Muscle of arm (tissue), 12 donors: ENCODE results near the gene SELENOS. TPM values are rescaled to one million over a fixed set of nuclear protein-coding genes. Genes with fewer than 3 reads are reported as not detected.
"Not testable (repeated sequence)": the region's sequence is repeated elsewhere in the genome, so short reads cannot be mapped to it uniquely, and the experiment has no call there.

Source experiments
- DNase-seq: peaks from one replicate; pipeline ENCODE4 v3.0.0-alpha.2; 2013
- polyA plus RNA-seq, 12 donors: library from polyadenylated mRNA; unstranded; fragments of 120-200 nt; gene quantifications; one replicate each; pipeline ENCODE4 v1.2.1, GENCODE V29; 2013; ENCODE audit not compliant: insufficient read length in 12 of 12

Gene SELENOS
- polyA plus RNA-seq, 12 donors: 31.7 to 67.5 (median 38.2) TPM; not detected in 1

DNA sequence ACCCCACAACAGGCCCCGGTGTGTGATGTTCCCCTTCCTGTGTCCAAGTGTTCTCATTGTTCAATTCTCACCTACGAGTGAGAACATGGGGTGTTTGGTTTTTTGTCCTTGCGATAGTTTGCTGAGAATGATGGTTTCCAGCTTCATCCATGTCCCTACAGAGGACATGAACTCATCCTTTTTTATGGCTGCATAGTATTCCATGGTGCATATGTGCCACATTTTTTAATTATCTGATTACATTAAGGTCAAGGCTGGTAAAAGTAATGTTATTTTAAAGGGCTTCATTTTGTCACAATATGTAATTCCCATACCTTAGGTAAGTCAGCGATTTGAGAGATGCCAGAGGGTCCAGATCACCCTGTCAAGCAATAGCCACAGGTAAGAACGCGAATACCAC, 10.1 kb upstream of the SELENOS start:
- DNase-seq: not testable (repeated sequence)

DNA sequence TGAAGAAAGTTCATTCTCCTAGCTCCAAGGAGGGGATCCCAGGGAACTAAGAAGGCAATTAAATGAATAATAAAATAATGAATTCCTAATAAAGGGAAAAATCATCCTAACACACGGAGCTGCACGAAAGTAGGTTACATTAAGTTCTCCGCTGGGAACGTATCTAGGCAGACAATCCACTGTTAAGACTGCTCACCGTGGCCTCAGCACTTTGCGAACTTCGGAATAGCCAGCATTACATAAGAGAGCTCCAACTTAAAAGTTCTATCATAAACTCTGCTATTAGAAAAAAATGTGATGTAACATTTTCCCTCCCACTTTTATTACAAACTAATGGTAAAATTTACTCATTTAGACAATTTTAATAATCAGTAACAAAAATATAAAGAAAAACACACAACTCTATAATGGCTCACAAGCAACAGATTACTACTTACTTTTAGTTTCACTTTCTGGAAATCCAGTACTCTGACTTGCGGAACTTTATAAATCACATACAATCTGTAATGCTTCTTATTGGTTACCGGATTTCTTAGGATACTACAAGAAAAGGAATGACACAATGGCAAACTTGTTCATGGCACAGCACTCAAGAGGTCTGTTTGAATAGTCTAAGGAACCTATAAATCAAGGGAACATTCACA, 9.3 kb upstream of the SELENOS start:
- DNase-seq: no peak

GRCh38 chr15:101283931-101284330, 6.6 kb upstream of the SELENOS start:
- no peak for DNase-seq

GRCh38 chr15:101280007-101280406, 2.7 kb upstream of the SELENOS start:
- DNase-seq: no peak

DNA sequence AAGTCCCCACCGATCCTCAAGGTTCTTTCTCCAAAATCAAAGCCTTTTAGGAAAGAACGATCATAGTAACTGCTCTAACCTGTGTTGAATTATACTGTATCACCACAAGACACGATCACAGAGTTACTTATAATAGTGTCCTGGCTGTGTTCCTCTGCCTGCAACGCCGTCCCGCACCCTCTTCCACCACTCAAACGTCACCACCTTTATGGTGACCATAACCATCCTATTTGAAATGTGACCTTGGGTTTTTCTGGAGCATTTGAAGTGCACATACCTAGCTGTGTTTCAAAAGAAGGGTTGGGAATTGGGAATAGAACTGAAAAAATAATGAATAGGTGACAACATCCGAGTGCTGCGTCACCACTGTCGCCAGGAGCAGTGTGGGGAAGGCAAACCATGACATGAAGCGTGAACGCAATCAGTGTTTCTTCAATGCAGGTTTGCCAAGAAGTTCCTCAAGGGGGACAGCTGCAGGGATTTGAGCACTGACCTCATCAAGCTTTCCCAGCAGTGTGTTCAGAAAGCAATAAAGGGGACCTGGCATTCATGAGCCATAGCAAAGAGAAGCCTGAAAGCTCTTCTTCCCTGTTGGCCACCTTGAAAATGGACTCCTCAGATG, 769 bp upstream of the SELENOS start:
- DNase-seq: no peak

- no peak for DNase-seq
Observed at GRCh38 chr15:101276501-101277037, 716 bp downstream of the SELENOS start.

DNA sequence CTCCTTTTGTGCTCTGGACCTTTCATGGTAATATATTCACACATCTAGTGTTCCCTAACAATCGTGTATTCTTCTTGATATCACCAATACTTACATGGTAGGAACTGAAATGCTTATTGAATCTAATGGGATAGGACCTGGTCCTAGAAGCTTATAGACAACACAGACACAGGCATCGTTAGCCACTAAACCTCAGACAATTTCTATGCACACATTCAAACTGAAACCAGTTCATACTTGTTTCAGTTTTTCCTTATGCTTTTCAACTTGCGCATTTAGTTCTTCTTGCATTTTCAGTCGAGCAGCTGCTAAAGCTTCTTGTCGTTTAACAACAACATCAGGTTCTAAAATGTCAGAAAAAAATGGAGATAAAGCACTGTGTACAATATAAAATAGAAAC, 2.3 kb downstream of the SELENOS start:
- DNase-seq: no peak

- DNase-seq: no peak
Observed at GRCh38 chr15:101273534-101273933, 3.8 kb downstream of the SELENOS start.

DNA sequence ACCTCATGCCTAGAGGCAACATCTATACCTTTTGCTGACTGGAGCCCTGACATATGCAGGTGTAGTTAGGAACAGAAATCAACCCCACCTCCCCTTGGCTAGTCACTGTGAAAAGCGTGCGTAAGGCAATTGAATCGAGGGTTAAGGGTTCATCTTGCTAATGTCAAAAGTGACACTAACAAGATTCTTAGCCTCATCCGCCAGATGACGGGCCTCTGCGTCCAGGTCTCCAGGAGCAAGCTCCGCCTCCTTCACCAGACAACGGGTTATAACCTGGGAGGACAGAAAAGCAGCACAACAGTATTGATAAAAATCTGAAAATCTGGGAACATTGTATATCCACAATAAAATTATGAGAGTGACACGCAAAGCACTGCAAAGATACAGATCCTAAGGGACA, 4.7 kb downstream of the SELENOS start:
- no peak for DNase-seq

DNA sequence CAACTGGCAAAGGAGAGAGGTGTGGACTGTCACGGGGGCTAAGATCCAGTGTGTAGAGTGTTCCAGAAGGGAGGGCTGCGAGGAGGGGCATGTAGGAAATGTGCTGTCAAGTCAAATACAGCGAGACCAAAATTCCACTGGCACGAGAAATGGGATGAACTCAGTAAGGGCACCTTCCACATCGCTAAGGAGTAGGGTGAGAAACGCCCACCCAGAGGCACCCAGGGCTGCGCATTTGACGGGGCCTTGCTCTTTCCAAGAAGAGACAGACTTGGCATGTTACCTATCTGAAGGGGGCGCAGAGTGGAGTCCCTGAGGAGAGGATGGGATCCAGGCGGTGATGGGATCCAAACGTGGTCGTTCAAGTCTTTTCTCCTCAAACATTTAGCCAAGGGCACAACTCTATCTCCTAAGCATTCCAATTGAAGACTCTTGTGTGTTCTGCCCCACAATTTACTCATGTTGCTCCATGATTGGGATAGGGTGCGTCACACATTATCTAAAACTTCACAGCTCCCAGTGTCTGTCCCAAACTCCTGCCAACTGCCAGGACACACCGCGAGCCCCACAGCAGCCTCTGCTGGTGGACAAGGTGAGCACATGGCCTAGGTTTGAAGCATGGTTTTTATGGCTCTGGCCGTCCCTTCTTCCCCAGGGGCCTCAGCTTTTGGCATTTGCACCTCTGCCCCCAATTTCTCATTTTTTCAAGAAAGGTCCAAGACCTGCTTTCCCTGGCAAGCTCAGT, 7.6 kb downstream of the SELENOS start:
- no peak for DNase-seq

GRCh38 chr15:101267320-101268104, 9.8 kb downstream of the SELENOS start:
- no peak for DNase-seq

- no peak for DNase-seq
Observed at GRCh38 chr15:101266787-101267186, 10.5 kb downstream of the SELENOS start.

DNA sequence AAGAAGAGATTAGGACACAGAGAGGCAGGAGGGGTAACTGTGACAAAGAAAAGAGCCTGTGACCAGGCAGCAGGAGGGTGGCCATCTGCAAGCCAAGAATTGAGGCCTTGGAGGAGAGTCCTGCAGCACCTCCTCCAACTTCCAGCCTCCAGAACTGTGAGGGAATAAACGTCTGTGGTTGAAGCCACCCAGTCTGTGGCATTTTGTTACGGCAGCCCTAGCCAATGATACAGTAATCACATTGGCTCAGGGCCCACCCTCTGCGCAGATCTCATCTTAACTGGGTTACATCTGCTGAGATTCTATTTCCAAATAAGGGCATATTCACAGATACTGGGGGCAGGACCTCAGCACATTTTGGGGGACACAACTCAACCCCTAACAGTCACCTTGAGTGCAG, 11.3 kb downstream of the SELENOS start:
- DNase-seq: no peak

DNA sequence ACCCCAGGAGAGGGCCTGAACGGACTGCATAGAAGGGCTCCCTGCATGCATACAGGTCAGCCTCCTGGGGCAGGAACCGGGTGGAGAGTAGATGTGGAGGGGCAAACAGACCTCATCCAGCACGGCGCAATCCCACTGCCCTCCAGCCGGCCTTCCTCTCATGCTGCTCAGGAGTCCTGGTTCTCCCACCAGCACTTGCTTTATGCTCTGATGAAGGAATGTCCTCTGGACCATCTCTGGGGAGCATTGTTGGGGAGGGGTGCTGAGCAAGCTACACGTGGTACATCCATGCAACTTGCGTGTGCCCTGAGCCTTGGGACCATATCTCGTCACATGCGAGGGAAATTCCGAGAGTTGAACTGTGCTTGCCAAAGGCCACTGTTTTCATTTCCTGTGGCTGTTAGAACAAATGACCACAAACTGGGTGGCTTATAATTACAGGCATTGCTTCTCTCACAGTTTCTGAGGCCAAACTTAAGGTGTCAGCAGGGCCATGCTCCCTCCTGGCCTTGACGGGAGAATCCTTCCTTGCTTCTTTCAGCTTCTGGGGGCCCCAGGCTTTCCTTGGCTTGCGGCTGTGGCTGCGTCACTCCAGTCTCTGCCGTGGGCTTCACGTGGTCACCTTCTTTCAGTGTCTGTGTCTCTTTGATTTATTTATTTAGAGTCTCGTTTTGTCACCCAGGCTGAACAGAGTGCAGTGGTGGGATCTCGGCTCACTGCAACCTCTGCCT, 12.2 kb downstream of the SELENOS start:
- no peak for DNase-seq

DNA sequence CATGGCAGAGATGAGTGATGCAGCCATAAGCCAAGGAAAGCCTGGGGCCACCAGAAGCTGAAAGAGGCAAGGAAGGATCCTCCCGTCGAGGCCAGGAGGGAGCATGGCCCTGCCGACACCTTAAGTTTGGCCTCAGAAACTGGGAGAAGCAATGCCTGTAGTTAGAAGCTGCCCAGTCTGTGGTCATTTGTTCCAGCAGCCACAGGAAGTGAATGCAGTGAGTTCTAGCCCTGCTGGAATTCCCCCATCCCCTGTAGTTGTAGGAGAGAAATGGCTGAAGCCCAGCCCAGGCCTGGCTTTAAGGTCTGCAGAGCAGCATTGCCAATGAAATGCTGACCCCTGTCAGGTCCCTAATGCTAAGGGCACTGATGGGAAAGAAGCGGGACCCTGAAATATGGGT, 13.3 kb downstream of the SELENOS start:
- no peak for DNase-seq

- no peak for DNase-seq
Observed at GRCh38 chr15:101262551-101262950, 14.7 kb downstream of the SELENOS start.

- peak; percentile 79 for DNase-seq
Observed at GRCh38 chr15:101258238-101259144, 18.8 kb downstream of the SELENOS start.

DNA sequence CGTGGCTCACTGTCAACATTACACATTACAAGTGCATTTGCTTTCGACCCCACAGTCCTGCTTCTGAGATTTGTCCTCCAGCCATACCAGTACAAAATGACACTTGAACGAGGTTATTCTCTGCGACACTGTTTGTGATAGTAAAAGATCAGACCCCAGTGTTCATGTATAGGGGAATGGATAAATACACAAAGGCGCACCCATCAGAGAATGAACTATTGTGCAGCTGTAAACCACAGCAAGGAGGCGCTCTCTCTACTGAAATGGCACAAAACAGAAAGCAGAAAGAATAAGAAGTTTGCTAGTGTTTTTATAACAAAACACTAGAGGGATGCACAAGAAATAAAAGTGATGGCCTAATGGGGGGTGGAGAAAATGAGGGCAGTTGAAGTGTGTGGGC, 20.5 kb downstream of the SELENOS start:
- no peak for DNase-seq

DNA sequence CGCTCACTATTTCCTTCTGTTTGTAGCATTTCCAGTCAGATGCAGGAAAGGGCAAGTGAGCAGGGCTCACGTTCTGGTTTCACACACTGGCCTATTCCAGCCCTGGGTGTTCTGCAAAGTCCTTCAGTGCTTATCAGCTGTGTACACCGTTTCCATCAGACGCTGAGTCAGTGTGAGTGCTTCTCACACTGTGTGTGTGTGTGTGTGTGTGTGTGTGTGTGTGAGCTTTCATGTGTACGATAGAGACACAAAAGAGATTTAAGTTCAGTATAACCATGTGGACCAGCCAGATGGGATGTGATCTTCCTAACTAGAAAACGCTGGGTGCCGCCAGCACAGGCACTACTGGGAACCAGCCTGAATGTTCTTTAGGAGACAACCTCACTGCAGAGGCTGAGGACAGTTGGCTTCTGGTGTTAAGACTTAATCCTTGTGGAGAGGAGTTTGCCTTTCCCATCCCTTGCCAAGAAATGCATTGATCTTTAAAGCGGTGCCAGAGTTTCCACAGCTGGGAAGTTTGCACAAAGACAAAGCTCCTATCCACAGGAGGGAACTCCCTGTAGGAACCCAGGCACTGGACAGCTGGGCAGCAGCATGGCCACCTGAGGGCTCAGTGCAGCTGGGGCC, 21.6 kb downstream of the SELENOS start:
- DNase-seq: peak; percentile 57

DNA sequence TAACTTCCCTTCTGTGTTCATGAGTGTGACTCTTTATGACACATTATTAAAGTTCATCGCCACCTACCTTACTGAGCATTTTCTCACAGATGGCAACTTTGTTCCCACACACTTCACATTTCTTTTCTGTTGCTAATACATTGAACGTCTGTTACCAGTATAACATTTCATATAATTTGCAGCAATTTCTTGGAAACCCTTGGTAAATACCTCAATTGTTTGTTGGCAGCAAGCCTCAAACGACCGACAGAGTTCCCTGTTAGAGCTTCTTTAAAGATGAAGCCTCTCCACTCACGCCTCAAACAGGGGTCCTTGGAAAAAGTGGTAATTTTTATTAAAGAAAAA, 22.3 kb downstream of the SELENOS start:
- no peak for DNase-seq
